SU-DHL-6 (cell line): ENCODE measurements around the gene HMG20A.

ENCODE experiments used
- EZH2phosphoT487 ChIP-seq: fragments of 200-600 bp; sonication (generic), shearing (Covaris generic); conservative IDR thresholded peaks from 2 replicates; pipeline ENCODE4 v1.6.1; 2018; ENCODE audit warnings: mild to moderate bottlenecking, antibody characterized with exemption, low read length, moderate library complexity, mixed read lengths
- TF ChIP-seq, protein P1 (sequence below): fragments of 200-600 bp; sonication (generic); IDR thresholded peaks from one replicate; pipeline ENCODE4 v1.5.1; 2017; ENCODE audit warnings: antibody characterized with exemption, mild to moderate bottlenecking, low read length, moderate library complexity; ENCODE audit not compliant: insufficient read depth, poor library complexity, severe bottlenecking

- TF ChIP-seq, protein P1, sequence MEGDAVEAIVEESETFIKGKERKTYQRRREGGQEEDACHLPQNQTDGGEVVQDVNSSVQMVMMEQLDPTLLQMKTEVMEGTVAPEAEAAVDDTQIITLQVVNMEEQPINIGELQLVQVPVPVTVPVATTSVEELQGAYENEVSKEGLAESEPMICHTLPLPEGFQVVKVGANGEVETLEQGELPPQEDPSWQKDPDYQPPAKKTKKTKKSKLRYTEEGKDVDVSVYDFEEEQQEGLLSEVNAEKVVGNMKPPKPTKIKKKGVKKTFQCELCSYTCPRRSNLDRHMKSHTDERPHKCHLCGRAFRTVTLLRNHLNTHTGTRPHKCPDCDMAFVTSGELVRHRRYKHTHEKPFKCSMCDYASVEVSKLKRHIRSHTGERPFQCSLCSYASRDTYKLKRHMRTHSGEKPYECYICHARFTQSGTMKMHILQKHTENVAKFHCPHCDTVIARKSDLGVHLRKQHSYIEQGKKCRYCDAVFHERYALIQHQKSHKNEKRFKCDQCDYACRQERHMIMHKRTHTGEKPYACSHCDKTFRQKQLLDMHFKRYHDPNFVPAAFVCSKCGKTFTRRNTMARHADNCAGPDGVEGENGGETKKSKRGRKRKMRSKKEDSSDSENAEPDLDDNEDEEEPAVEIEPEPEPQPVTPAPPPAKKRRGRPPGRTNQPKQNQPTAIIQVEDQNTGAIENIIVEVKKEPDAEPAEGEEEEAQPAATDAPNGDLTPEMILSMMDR, result no peak
- TF ChIP-seq EZH2phosphoT487, result no peak
Measured at GRCh38 chr15:77482570-77482969, 61.9 kb downstream of the HMG20A start.
